Mucosa of stomach (tissue), 1 donor: ENCODE measurements around the gene B4GALNT3.
"Not testable (repeated sequence)": the region's sequence is repeated elsewhere in the genome, so short reads cannot be mapped to it uniquely, and the experiment has no call there.

Source experiments
- H3K27me3 ChIP-seq: one replicate; pipeline ENCODE4 v1.7.0; 2013; ENCODE audit warnings: mild to moderate bottlenecking, low read length; ENCODE audit not compliant: control insufficient read depth, insufficient read depth
- H3K36me3 ChIP-seq: one replicate; pipeline ENCODE4 v1.7.0; 2013; ENCODE audit warnings: low read length; ENCODE audit not compliant: control insufficient read depth, insufficient read depth
- H3K4me1 ChIP-seq: one replicate; pipeline ENCODE4 v1.7.0; 2013; ENCODE audit warnings: mild to moderate bottlenecking, low read length; ENCODE audit not compliant: control insufficient read depth, insufficient read depth
- H3K4me3 ChIP-seq: one replicate; pipeline ENCODE4 v1.7.0; 2013; ENCODE audit warnings: low read length
- H3K9ac ChIP-seq: one replicate; pipeline ENCODE4 v1.7.0; 2013; ENCODE audit warnings: mild to moderate bottlenecking, low read length, moderate library complexity
- H3K9me3 ChIP-seq: one replicate; pipeline ENCODE4 v1.7.0; 2013; ENCODE audit warnings: mild to moderate bottlenecking, low read length, moderate library complexity; ENCODE audit not compliant: control insufficient read depth
- donor health status: Pancreatic carcinoma.

The B4GALNT3 gene

GRCh38 chr12:577994-578747 lies 118.4 kb downstream of the B4GALNT3 start:
- not testable (repeated sequence) for H3K27me3 ChIP-seq, H3K9me3 ChIP-seq, H3K9ac ChIP-seq, H3K4me3 ChIP-seq, H3K36me3 ChIP-seq
- peaks cover 19% of the 10 kb centered on the region for H3K4me1 ChIP-seq

- Histone ChIP-seq H3K36me3 (no peaks in the 10 kb centered on the region), H3K9ac (no peak overlapping the region), H3K9me3 (no peaks in the 10 kb centered on the region), H3K4me3 (no peak overlapping the region), H3K27me3 (no peaks in the 10 kb centered on the region), H3K4me1 (peaks cover 19% of the 10 kb centered on the region)
These were observed 119.1 kb downstream of the B4GALNT3 start for GRCh38 chr12:578748-579419.

- Histone ChIP-seq H3K9ac (no peak overlapping the region), H3K36me3 (no peaks in the 10 kb centered on the region), H3K27me3 (no peaks in the 10 kb centered on the region), H3K9me3 (no peaks in the 10 kb centered on the region), H3K4me1 (peaks cover 19% of the 10 kb centered on the region), H3K4me3 (no peak overlapping the region)
These were observed 119.8 kb downstream of the B4GALNT3 start for GRCh38 chr12:579420-580110.

- Histone ChIP-seq H3K4me1 (peaks cover 10% of the 10 kb centered on the region), H3K27me3 (no peaks in the 10 kb centered on the region), H3K4me3 (no peak overlapping the region), H3K36me3 (no peaks in the 10 kb centered on the region), H3K9me3 (no peaks in the 10 kb centered on the region), H3K9ac (no peak overlapping the region)
These were observed 121.1 kb downstream of the B4GALNT3 start for GRCh38 chr12:580813-581212.

- Histone ChIP-seq H3K9ac (no peak overlapping the region), H3K4me3 (no peak overlapping the region), H3K27me3 (no peaks in the 10 kb centered on the region), H3K36me3 (no peaks in the 10 kb centered on the region), H3K4me1 (peaks cover 6% of the 10 kb centered on the region), H3K9me3 (no peaks in the 10 kb centered on the region)
These were observed 121.6 kb downstream of the B4GALNT3 start for GRCh38 chr12:581321-581720.

GRCh38 chr12:581746-582145 lies 122.0 kb downstream of the B4GALNT3 start:
- H3K4me3 ChIP-seq: no peak overlapping the region
- H3K4me1 ChIP-seq: peaks cover 5% of the 10 kb centered on the region
- no peaks in the 10 kb centered on the region for H3K9me3 ChIP-seq
- no peaks in the 10 kb centered on the region for H3K36me3 ChIP-seq
- H3K27me3 ChIP-seq: no peaks in the 10 kb centered on the region
- no peak overlapping the region for H3K9ac ChIP-seq

- Histone ChIP-seq H3K27me3 (no peaks in the 10 kb centered on the region), H3K9me3 (no peaks in the 10 kb centered on the region), H3K4me1 (peaks cover 5% of the 10 kb centered on the region)
These were observed 123.6 kb downstream of the B4GALNT3 start for GRCh38 chr12:583251-583869.

GRCh38 chr12:585062-586061 lies 125.6 kb downstream of the B4GALNT3 start:
- Histone ChIP-seq H3K9ac (no peak overlapping the region), H3K9me3 (no peaks in the 10 kb centered on the region), H3K4me1 (peaks cover 5% of the 10 kb centered on the region), H3K27me3 (no peaks in the 10 kb centered on the region), H3K4me3 (no peak overlapping the region), H3K36me3 (no peaks in the 10 kb centered on the region)

More at GRCh38 chr12:583251-583869, 123.6 kb downstream of the B4GALNT3 start:
- no peaks in the 10 kb centered on the region for H3K36me3 ChIP-seq
- H3K9ac ChIP-seq: no peak overlapping the region
- H3K4me3 ChIP-seq: no peak overlapping the region

GRCh38 chr12:586318-587071 lies 126.8 kb downstream of the B4GALNT3 start:
- peaks cover 8% of the 10 kb centered on the region for H3K4me1 ChIP-seq
- no peak overlapping the region for H3K4me3 ChIP-seq
- no peaks in the 10 kb centered on the region for H3K36me3 ChIP-seq
- no peak overlapping the region for H3K9ac ChIP-seq
- no peaks in the 10 kb centered on the region for H3K9me3 ChIP-seq
- no peaks in the 10 kb centered on the region for H3K27me3 ChIP-seq

- H3K36me3 ChIP-seq: no peaks in the 10 kb centered on the region
- H3K27me3 ChIP-seq: no peaks in the 10 kb centered on the region
- H3K4me1 ChIP-seq: peaks cover 16% of the 10 kb centered on the region
- no peak overlapping the region for H3K4me3 ChIP-seq
- H3K9me3 ChIP-seq: no peaks in the 10 kb centered on the region
- no peak overlapping the region for H3K9ac ChIP-seq
These were observed 127.6 kb downstream of the B4GALNT3 start for GRCh38 chr12:587132-588023.
